GM23338 (cell line): ENCODE results near the gene OBSCN. TPM values are rescaled to one million over a fixed set of nuclear protein-coding genes. Genes with fewer than 3 reads are reported as not detected.
A peak's percentile ranks its signal among the peaks of the same experiment; 100 is the strongest.

Experiments
- ATAC-seq: fragments of 200-7000 bp; cut with Tn5 transposase; 3 replicates; pipeline ENCODE4 v1.9.1; 2020
- DNase-seq: peaks from one replicate; pipeline ENCODE4 v3.0.0-alpha.2; 2015; ENCODE audit warnings: low spot score
- H2AFZ ChIP-seq: fragments of 200-600 bp; sonication (generic); 2 replicates; pipeline ENCODE4 v1.8.0; 2016; ENCODE audit warnings: antibody characterized with exemption, mild to moderate bottlenecking, moderate library complexity
- H3F3A ChIP-seq: fragments of 200-600 bp; sonication (generic); replicated peaks from 2 replicates; pipeline ENCODE4 v1.8.0; 2017; ENCODE audit warnings: antibody characterized with exemption, mixed run types, low read depth
- H3K27ac ChIP-seq: fragments of 200-600 bp; sonication (generic); 2 replicates; pipeline ENCODE4 v1.6.1; 2016; ENCODE audit warnings: low read depth
- H3K27me3 ChIP-seq: fragments of 200-600 bp; sonication (generic); 2 replicates; pipeline ENCODE4 v1.8.0; 2016; ENCODE audit warnings: mild to moderate bottlenecking, mixed run types, moderate library complexity; ENCODE audit not compliant: insufficient read depth
- H3K36me3 ChIP-seq: fragments of 200-600 bp; sonication (generic); 2 replicates; pipeline ENCODE4 v1.8.0; 2016; ENCODE audit warnings: mild to moderate bottlenecking; ENCODE audit not compliant: insufficient read depth
- H3K4me1 ChIP-seq: fragments of 200-600 bp; sonication (generic); 2 replicates; pipeline ENCODE4 v1.8.0; 2016; ENCODE audit warnings: mild to moderate bottlenecking, moderate library complexity; ENCODE audit not compliant: insufficient read depth
- H3K4me2 ChIP-seq: fragments of 200-600 bp; sonication (generic); 2 replicates; pipeline ENCODE4 v1.7.1; 2017; ENCODE audit warnings: mixed run types
- H3K4me3 ChIP-seq: fragments of 200-600 bp; sonication (generic); 2 replicates; pipeline ENCODE4 v1.6.1; 2016; ENCODE audit warnings: mixed run types
- H3K79me2 ChIP-seq: fragments of 200-600 bp; sonication (generic); replicated peaks from 2 replicates; pipeline ENCODE4 v1.8.0; 2017; ENCODE audit warnings: mild to moderate bottlenecking; ENCODE audit not compliant: insufficient read depth
- H3K9me2 ChIP-seq: fragments of 200-600 bp; sonication (generic); 2 replicates; pipeline ENCODE4 v1.8.0; 2017; ENCODE audit not compliant: insufficient read depth
- H4K20me1 ChIP-seq: fragments of 200-600 bp; sonication (generic); replicated peaks from 2 replicates; pipeline ENCODE4 v1.8.0; 2017; ENCODE audit warnings: mild to moderate bottlenecking; ENCODE audit not compliant: insufficient read depth
- H3K27ac Mint-ChIP-seq: 2 replicates; pipeline ENCODE4 v1.8.0; 2020; ENCODE audit warnings: inconsistent platforms, mild to moderate bottlenecking, moderate library complexity, mixed read lengths
- H3K27me3 Mint-ChIP-seq: 3 replicates; pipeline ENCODE4 v1.8.0; 2022; ENCODE audit warnings: low read depth, mild to moderate bottlenecking, moderate library complexity, mixed read lengths, inconsistent platforms; ENCODE audit not compliant: insufficient read depth, poor library complexity
- H3K36me3 Mint-ChIP-seq: 3 replicates; pipeline ENCODE4 v1.8.0; 2021; ENCODE audit warnings: low read depth, mild to moderate bottlenecking, inconsistent platforms, moderate library complexity, mixed read lengths
- H3K4me1 Mint-ChIP-seq: 3 replicates; pipeline ENCODE4 v1.8.0; 2020; ENCODE audit warnings: mild to moderate bottlenecking, inconsistent platforms, mixed read lengths
- H3K4me3 Mint-ChIP-seq: 3 replicates; pipeline ENCODE4 v1.8.0; 2021; ENCODE audit warnings: moderate library complexity, mild to moderate bottlenecking, inconsistent platforms, mixed read lengths
- H3K9me3 Mint-ChIP-seq: 3 replicates; pipeline ENCODE4 v1.8.0; 2020; ENCODE audit warnings: moderate library complexity, mild to moderate bottlenecking, inconsistent platforms, mixed read lengths
- CREB1 ChIP-seq: fragments of 250-450 bp; sonication (Bioruptor Pico); IDR thresholded peaks from 2 replicates; pipeline ENCODE4 v1.5.0; 2020; ENCODE audit warnings: low read depth, mild to moderate bottlenecking, moderate library complexity
- CTCF ChIP-seq, 2 experiments: fragments of 200-600 bp in 1 of 2; sonication (generic) in 1 of 2; conservative IDR thresholded peaks; 2 replicates each; pipeline versions ENCODE4 v1.5.1 to v1.6.1; 2016 to 2017; ENCODE audit warnings: antibody characterized with exemption in 2 of 2, low read depth in 2 of 2, mild to moderate bottlenecking in 2 of 2, moderate library complexity in 1 of 2
- EZH2phosphoT487 ChIP-seq: fragments of 200-600 bp; sonication (generic); IDR thresholded peaks from one replicate; pipeline ENCODE4 v1.8.1; 2018; ENCODE audit warnings: antibody characterized with exemption; ENCODE audit not compliant: unreplicated experiment
- JUNB ChIP-seq: IDR thresholded peaks from one replicate; pipeline ENCODE4 v1.6.1; 2016; ENCODE audit warnings: antibody characterized with exemption; ENCODE audit not compliant: unreplicated experiment
- NANOG ChIP-seq: IDR thresholded peaks from 2 replicates; pipeline ENCODE4 v1.6.1; 2016; ENCODE audit warnings: antibody characterized with exemption, borderline replicate concordance
- POLR2AphosphoS5 ChIP-seq: IDR thresholded peaks from 2 replicates; pipeline ENCODE4 v1.6.1; 2016; ENCODE audit warnings: antibody characterized with exemption, low read depth
- REST ChIP-seq: IDR thresholded peaks from one replicate; pipeline ENCODE4 v1.6.1; 2018; ENCODE audit warnings: antibody characterized with exemption; ENCODE audit not compliant: unreplicated experiment
- ZNF114 ChIP-seq: fragments of 250-450 bp; sonication (Bioruptor Pico); IDR thresholded peaks from 2 replicates; pipeline ENCODE4 v1.5.0; 2020; ENCODE audit warnings: mild to moderate bottlenecking, moderate library complexity
- ZNF331 ChIP-seq: fragments of 250-450 bp; sonication (Bioruptor Pico); IDR thresholded peaks from 2 replicates; pipeline ENCODE4 v1.5.0; 2020; ENCODE audit warnings: low read depth, mild to moderate bottlenecking, moderate library complexity
- polyA plus RNA-seq: library from polyadenylated mRNA; unstranded; fragments of >200 nt; fragmentation: Nextera tagmentation; extraction: Ambion mirVana; gene quantifications from 2 replicates; pipeline ENCODE4 v1.2.1, GENCODE V29; 2016
- total RNA-seq: library from RNA; depleted of rRNA; stranded (reverse); fragments of >200 nt; shearing (Covaris generic); gene quantifications from 2 replicates; pipeline ENCODE4 v1.2.3, GENCODE V29; 2014

Gene OBSCN
- total and polyA plus RNA-seq, 2 experiments from 2014 or later = 8.4 to 38.5 TPM

DNA sequence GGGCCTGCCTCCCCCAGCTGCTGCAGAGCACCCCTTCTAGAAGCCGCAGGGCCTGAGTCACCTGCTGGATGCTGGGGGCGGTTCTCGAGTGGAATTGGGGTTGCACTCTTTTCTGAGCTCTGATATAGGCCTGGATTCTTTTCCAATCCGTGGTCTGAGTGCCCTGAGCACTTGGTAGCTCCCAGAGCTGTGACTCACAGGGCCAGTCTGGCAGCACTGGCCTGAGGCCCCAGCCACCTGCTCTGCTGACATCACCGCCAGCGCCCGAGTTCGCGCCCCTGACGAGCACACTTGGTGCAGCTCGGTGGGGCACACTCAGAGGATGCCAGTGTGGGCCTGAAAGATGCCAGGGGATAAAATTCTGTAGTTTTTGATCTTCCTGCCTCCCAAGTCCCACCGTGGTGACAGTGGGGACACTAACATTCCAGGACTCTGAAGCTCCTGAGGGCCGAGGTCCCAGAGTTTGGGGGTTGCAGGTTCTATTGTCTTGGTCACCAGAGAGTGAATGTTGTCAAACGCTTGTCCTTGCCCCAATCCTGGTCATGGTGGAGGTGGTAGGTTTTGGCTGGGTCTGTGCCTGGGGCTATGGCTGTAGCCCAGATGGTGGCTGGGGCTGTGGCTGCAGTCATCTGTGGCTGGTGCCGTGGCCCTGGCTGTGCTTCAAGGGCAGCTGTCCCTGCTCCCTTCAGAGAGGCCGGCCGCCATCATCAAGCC, 74.6 kb downstream of the OBSCN start:
- DNase-seq (no peak), ATAC-seq (no peak; the same call in 1 of the 3 replicates)
- H2AFZ ChIP-seq = no peak overlapping the region
- Mint-ChIP-seq H3K4me3 (no peak overlapping the region), H3K27ac (no peak overlapping the region), H3K4me1 (no peaks in the 10 kb centered on the region), H3K36me3 (peaks cover 16% of the 10 kb centered on the region; the same call in 2 of the 3 replicates), H3K27me3 (peaks cover 5% of the 10 kb centered on the region), H3K9me3 (no peaks in the 10 kb centered on the region)
- H3K27ac ChIP-seq = no peak overlapping the region
- no peaks in the 10 kb centered on the region for H3K9me2 ChIP-seq
- H3K4me2 ChIP-seq = no peak overlapping the region
- no peaks in the 10 kb centered on the region for H3F3A ChIP-seq
- H4K20me1 ChIP-seq = no peaks in the 10 kb centered on the region
- no peaks in the 10 kb centered on the region for H3K27me3 ChIP-seq
- no peak for TF ChIP-seq REST
- no peak for TF ChIP-seq CTCF (conservative IDR thresholded peaks at IDR 0.05; ENCODE audit: low read depth in 2 of 2)
- TF ChIP-seq CREB1 (CRISPR knock-in tag) = no peak
- no peak for TF ChIP-seq EZH2phosphoT487
- no peak for TF ChIP-seq JUNB
- no peak for TF ChIP-seq NANOG
- TF ChIP-seq ZNF114 (CRISPR knock-in tag) = no peak
- TF ChIP-seq POLR2AphosphoS5 = no peak
- no peaks in the 10 kb centered on the region for H3K4me1 ChIP-seq
- no peaks in the 10 kb centered on the region for H3K36me3 ChIP-seq
- H3K79me2 ChIP-seq = no peaks in the 10 kb centered on the region
- H3K4me3 ChIP-seq = no peak overlapping the region

DNA sequence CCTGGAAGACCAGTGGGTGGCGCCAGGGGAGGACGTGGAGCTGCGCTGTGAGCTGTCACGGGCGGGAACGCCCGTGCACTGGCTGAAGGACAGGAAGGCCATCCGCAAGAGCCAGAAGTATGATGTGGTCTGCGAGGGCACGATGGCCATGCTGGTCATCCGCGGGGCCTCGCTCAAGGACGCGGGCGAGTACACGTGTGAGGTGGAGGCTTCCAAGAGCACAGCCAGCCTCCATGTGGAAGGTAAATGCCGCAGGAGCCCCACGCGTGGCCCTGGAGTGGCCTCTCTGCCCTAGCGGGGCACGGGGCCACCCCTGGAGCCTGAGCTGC, 75.2 kb downstream of the OBSCN start:
- no peaks in the 10 kb centered on the region for H3K27me3 ChIP-seq
- Mint-ChIP-seq H3K9me3 (no peaks in the 10 kb centered on the region), H3K36me3 (peaks cover 19% of the 10 kb centered on the region; the same call in 2 of the 3 replicates), H3K27ac (no peak overlapping the region), H3K4me3 (no peak overlapping the region), H3K27me3 (peaks cover 5% of the 10 kb centered on the region), H3K4me1 (no peaks in the 10 kb centered on the region)
- H2AFZ ChIP-seq = no peak overlapping the region
- ATAC-seq (peak; percentile 68; the same call in 1 of the 3 replicates), DNase-seq (peak; percentile 49)
- no peaks in the 10 kb centered on the region for H3K9me2 ChIP-seq
- no peaks in the 10 kb centered on the region for H3K36me3 ChIP-seq
- no peaks in the 10 kb centered on the region for H3F3A ChIP-seq
- no peak overlapping the region for H3K4me2 ChIP-seq
- H4K20me1 ChIP-seq = no peaks in the 10 kb centered on the region
- H3K4me1 ChIP-seq = no peaks in the 10 kb centered on the region
- H3K79me2 ChIP-seq = no peaks in the 10 kb centered on the region
- H3K4me3 ChIP-seq = no peak overlapping the region
- H3K27ac ChIP-seq = no peak overlapping the region
- no peak for TF ChIP-seq ZNF331 (CRISPR knock-in tag)
- peak; percentile 25 to 63; a peak in 3 of 4 replicates for TF ChIP-seq CTCF (conservative IDR thresholded peaks at IDR 0.05; ENCODE audit: low read depth in 2 of 2)
